GM12872 (cell line): ENCODE results near the gene RANBP9.

Source experiments
- TF ChIP-seq, protein P1 (sequence below): IDR thresholded peaks from 3 replicates; pipeline ENCODE4 v1.5.1; 2011; ENCODE audit warnings: low read depth, mild to moderate bottlenecking, low read length, moderate library complexity; ENCODE audit not compliant: insufficient read depth

Gene RANBP9

DNA sequence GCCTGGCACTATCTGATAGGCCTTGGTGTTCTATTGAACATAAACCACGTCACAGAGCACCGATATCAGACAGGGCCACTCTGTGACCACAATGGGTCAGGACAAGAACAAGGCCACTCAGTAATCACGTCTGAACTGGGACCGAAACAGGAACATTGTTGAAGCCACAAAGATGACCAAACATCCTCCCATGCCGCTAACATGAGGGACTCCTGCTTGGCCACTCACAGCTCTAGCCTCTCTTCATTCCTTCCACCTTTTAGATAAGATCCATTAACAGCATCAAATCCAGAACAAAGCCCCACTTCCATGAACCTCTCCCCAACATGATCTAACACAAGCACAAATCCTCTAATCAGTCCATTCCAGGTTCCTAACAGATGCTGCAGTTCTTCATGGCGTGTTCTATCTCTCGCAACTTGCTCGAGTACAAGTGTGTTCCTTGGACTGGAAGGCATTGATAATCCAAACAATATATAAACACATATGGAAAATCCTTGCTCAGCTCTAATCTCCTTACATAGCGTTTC is 129.9 kb downstream of the RANBP9 start:
- TF ChIP-seq, protein P1, sequence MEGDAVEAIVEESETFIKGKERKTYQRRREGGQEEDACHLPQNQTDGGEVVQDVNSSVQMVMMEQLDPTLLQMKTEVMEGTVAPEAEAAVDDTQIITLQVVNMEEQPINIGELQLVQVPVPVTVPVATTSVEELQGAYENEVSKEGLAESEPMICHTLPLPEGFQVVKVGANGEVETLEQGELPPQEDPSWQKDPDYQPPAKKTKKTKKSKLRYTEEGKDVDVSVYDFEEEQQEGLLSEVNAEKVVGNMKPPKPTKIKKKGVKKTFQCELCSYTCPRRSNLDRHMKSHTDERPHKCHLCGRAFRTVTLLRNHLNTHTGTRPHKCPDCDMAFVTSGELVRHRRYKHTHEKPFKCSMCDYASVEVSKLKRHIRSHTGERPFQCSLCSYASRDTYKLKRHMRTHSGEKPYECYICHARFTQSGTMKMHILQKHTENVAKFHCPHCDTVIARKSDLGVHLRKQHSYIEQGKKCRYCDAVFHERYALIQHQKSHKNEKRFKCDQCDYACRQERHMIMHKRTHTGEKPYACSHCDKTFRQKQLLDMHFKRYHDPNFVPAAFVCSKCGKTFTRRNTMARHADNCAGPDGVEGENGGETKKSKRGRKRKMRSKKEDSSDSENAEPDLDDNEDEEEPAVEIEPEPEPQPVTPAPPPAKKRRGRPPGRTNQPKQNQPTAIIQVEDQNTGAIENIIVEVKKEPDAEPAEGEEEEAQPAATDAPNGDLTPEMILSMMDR: no peak

DNA sequence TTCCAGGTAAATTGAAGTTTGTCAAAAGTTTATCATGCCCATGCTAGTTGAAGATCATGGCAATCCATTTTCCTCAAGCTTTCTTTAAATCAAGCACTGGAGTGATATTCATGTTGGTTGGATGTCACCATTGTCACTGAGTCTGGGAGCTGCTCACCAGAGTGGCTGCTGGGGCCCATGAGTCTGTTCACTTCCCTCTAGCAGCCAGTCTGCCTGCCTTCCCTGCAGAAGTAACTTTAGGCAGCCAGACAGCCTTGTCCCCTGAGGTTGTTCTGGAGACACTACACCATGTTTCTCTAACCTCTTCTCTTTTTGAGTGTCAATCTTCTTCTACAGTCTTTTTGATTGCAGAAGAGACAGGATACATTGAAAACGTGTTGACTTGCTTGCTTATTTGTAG is 131.7 kb downstream of the RANBP9 start:
- TF ChIP-seq, protein P1: no peak

DNA sequence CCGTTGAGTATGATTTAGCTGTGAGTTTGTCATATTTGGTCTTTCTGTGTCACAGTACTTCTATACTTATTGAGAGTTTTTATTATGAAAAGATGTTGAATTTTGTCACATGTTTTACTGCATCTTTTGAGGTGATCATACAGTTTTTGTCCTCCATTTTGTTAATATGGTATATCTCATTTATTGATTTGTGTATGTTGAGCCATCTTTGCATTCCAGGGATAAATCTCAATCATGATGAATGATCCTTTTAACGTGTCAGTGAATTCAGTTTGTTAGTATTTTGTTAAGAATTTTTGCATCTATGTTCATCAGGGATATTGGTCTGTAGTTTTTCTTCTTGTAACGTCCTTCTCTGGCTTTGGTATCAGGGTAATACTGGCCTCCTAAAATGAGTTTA is 133.7 kb downstream of the RANBP9 start:
- TF ChIP-seq, protein P1: no peak

DNA sequence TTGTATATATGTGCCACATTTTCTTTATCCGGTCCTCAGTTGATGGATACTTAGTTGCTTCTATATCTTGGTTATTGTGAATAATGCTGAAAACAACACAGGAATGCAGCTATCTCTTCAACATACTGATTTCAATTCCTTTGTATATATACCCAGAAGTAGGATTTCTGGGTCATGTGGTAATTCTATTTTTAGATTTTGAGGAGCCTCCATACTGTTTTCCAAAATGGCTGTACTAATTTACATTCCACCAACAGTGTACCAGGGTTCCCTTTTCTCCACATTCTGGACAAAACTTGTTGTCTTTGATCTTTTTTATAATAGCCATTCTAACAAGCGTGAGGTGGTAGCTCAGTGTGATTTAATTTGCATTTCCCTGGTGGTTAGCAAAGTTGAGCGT is 135.6 kb downstream of the RANBP9 start:
- TF ChIP-seq, protein P1: no peak

DNA sequence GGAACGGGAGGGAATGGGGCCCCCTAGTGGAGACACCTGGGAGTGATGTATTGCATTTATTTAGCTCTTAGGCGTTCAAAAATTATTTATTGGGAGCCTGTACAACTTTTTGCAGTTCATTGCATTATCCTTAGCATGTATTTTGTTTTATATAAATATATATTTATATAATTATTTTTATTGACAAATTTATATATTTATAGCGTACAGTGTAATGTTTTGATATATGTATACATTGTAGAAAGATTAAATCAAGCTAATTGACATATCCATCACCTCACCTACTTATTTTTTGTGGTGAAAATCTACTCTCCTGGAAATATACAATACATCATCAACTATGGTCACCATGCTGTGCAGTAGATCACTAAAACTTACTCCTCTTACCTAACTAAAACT is 136.3 kb downstream of the RANBP9 start:
- TF ChIP-seq, protein P1: no peak; the same call in none of the 3 replicates

DNA sequence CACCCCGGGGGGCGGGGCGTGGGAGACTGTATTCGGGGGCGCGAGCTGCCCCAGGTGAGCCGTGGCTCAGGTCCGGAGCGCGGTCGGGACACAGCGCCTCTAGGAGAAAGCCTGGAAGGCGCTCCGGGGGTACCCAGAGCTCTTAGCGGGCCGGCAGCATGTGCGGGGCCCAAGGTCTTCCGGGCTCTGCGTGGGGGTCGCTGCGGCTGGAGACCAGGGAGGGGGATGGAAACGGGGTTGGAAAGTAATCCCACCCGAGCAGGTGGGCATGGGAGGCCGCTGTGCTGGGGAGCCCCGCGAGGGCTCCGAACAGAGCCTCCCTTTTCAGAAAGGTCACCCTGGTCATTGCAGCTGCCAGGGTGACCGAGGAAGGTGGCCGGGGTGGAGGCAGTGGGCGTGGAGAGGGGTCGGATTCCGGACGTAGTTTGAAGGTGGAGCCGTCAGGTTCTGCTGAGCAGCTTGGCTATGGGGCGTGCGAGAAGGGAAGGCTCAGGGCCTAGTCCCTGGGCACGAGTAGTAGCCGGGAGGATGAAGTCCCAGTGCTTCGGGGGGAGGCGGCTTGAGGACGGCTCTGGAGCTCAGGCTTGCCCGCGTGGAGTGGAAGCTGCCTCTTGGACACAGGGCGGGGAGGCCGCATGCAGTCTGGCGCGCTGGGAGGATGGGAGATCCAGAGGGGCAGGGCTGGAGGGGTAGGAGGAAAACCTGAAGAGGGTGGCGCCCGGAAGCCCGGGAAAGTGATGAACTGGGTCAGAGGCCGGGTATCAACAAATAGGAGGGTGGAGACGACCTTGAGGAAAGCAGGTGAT is 136.9 kb downstream of the RANBP9 start, which contains the start of gene SIRT5:
Gene SIRT5, plus strand, starts transcription at position 31 of the 806 bp plus-strand sequence. CDS start 9,510 bp downstream, outside the sequence.
- TF ChIP-seq, protein P1: 0 out of 3 replicates have a peak, but pooled peaks have one; percentile 72

DNA sequence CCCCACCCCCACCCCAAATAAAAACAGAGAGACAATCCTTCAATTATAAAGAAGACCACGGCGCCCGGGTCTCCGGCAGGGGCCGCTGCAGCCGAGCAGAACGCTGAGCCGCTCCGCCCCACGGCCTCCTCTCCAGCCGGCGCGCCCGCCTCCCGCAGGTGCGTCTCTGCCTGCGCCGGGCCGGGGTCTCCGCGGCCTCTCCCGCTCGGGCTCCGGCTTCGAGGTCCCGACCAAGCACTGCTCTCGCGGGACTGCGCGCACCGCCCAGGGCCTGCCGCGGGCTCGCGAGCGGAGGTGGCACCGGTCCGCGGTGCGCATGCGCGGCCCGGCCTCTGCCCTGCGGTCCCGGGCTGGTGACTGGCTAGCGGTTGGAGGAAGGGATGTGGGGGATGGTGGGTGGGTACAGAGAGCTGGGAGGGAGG is 137.5 kb downstream of the RANBP9 start:
- TF ChIP-seq, protein P1: peak; percentile 41; the same call in 2 of the 3 replicates
